Brain microvascular endothelial cell (primary cell): ENCODE data around the gene DIPK2A.

Experiments used
- DNase-seq: peaks from one replicate; pipeline ENCODE4 v3.0.0-alpha.2; 2020
- H3K27ac ChIP-seq: fragments of 250-450 bp; sonication (Bioruptor Pico); 2 replicates; pipeline ENCODE4 v1.5.1; 2020; ENCODE audit warnings: mild to moderate bottlenecking, moderate library complexity
- H3K27me3 ChIP-seq: fragments of 250-450 bp; sonication (Bioruptor Pico); replicated peaks from 2 replicates; pipeline ENCODE4 v1.5.1; 2020; ENCODE audit warnings: mild to moderate bottlenecking
- H3K36me3 ChIP-seq: fragments of 250-450 bp; sonication (Bioruptor Pico); replicated peaks from 2 replicates; pipeline ENCODE4 v1.5.1; 2020; ENCODE audit warnings: mild to moderate bottlenecking
- H3K4me3 ChIP-seq: 2 replicates; pipeline ENCODE4 v1.5.1; 2011; ENCODE audit warnings: low read depth, mild to moderate bottlenecking, control low read depth, low read length, moderate library complexity
- CTCF ChIP-seq: IDR thresholded peaks from 2 replicates; pipeline ENCODE4 v1.5.1; 2011; ENCODE audit warnings: low read depth, mild to moderate bottlenecking, moderate library complexity, low read length, control low read depth, inconsistent platforms; ENCODE audit errors: missing control alignments
- in situ Hi-C: cut with HindIII; loops from 2 replicates; pipeline ENCODE4 v1.10.0; 2017; ENCODE audit warnings: low sequenced_read_pairs, low pct_ligation_motif_present

The DIPK2A gene

GRCh38 chr3:143977341-143978262 is 6.0 kb downstream of the DIPK2A start:
- no peak for DNase-seq
- Histone ChIP-seq H3K27me3 (no peaks in the 10 kb centered on the region), H3K36me3 (no peaks in the 10 kb centered on the region), H3K27ac (no peak overlapping the region), H3K4me3 (no peak overlapping the region)
- in situ Hi-C loops, result no loop called here
- no peak for TF ChIP-seq CTCF

DNA sequence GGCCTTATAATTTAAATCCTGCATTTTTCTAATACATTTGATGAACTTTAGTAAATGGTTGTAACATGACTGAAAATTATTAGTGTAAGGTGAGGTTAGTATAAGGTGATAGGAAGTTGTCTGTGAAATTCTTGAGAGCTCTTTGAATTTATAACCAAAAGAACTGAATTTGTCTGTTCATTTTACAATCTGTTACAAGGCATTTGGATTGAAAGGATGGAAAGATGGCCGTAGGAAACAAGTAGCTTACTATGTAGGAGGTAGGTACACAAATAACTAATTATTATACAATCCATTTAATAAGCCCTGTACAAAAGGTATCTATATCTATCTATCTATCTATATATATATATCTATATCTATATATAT is 6.6 kb downstream of the DIPK2A start:
- Histone ChIP-seq H3K36me3 (no peaks in the 10 kb centered on the region), H3K27ac (no peak overlapping the region), H3K4me3 (no peak overlapping the region), H3K27me3 (no peaks in the 10 kb centered on the region)
- no peak for TF ChIP-seq CTCF
- in situ Hi-C loops, result no loop called here
- DNase-seq, result no peak

GRCh38 chr3:143979041-143979440 is 7.4 kb downstream of the DIPK2A start:
- in situ Hi-C loops, result no loop called here
- no peak for DNase-seq
- no peaks in the 10 kb centered on the region for H3K36me3 ChIP-seq
- no peaks in the 10 kb centered on the region for H3K27me3 ChIP-seq
- no peak overlapping the region for H3K4me3 ChIP-seq
- H3K27ac ChIP-seq, result no peak overlapping the region
- no peak for TF ChIP-seq CTCF

- Histone ChIP-seq H3K27ac (no peak overlapping the region), H3K4me3 (no peak overlapping the region)
Measured at GRCh38 chr3:143979813-143980212, 8.2 kb downstream of the DIPK2A start.

DNA sequence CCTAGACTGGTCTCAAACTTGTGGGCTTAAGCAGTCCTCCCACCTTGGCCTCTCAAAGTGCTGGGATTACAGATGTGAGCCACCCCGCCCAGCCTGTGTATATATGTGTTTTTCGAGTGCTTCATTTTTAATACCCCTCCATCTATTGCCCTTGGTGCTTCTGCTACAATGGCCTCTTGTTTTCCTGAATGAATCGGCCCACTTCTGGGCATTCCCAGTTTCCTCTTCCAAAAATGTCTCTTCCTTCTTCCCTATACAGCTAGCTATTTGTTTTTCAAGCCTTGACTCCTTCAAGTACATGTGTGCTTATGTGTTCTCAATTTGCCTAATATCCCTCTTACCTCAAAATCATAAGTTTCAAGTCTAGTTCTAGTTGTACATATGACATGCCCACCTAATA is 16.7 kb downstream of the DIPK2A start:
- H3K27ac ChIP-seq, result no peak overlapping the region
- in situ Hi-C loops, result no loop called here
- H3K36me3 ChIP-seq, result no peaks in the 10 kb centered on the region
- H3K27me3 ChIP-seq, result no peaks in the 10 kb centered on the region
- TF ChIP-seq CTCF, result no peak
- H3K4me3 ChIP-seq, result no peak overlapping the region
- no peak for DNase-seq

More at GRCh38 chr3:143979813-143980212, 8.2 kb downstream of the DIPK2A start:
- TF ChIP-seq CTCF, result no peak
- in situ Hi-C loops, result no loop called here
- no peaks in the 10 kb centered on the region for H3K36me3 ChIP-seq
- DNase-seq, result no peak
- H3K27me3 ChIP-seq, result no peaks in the 10 kb centered on the region
